NCI-H1436 treated with DMSO at 0.1 percent for 48 hours (cell line): ENCODE data around the gene CRIP2.

Experiments
- DNase-seq: peaks from one replicate; lab custom pipeline; 2025; lab: John Stamatoyannopoulos, UW

Gene CRIP2

DNA sequence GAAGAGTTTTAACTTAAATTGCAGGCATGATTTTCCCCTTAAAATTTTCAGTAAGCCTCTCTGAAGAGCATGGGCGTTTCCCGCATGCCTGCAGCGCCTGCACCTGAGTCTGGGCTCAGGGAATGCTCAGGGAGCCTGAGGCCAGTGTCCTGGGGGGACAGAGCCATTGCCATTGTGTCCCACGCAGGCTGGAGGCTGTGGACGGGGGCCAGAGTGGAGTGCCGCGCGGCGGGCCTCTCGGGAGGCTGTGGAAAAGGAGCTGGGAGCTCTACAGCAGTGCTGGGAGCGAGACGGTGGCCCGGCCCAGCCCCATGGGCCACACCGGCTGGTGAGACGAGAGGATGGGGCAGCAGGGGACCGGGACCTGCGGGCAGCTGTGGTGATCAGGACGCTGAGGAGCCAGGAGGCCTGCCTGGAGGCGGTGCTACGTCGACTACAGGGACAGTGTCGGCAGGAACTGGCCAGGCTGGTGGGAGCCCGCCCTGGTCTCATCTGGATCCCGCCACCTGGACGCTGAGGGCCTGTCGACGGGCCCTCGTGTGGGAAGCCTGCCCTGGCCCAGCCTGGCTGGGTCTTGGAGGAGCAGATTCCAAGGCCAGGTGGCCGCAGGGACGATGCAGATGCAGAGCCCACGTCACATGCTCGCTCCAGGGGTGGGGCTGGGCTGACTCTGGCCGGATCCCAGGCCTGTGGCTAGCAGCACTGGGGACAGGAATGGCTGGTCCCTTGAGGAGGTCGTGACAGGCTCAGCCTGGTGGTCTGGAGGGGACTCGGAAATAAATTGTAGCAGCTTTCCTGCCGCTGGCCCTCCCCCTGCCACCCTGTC lies 24.0 kb downstream of the CRIP2 start:
- no peak for DNase-seq

DNA sequence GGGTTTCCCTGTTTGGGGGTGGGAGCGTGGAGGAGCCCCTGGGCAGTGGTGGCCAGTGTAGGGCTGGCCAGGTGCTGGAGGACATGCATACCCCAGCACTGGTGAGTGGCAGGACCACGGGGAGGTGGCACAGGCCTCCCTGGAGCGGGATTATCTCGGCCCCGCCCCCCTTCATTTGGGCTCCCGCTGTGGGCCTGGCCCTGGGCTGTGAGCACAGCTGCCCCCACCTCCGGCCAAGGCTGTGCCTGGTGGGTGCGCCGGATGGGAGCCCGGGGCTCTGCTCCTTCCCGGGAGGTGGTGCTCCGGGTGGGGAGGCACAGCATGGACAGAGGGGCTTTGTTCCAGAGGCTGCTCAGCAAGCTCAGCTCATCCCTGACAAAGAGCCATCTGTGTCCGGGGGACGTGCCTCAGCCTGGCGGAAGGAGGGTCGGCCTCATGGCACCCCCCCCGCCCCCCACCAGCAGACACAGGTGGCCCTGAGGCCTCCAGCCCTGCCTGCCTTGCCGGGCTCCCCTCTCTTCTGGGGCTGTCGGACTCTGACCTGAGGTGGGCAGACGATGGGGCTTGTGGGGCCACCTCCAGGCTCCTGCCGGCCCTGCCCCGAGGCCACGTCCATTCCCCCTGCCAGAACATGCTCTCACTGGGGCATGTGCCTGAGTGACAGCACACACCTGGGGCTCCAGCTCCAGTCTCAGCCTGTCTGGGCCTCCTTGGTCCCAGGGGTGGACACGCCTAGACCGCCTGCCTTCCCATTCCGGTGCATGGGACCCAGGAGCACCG lies 24.8 kb downstream of the CRIP2 start:
- DNase-seq = no peak

- no peak for DNase-seq
These were observed 25.6 kb downstream of the CRIP2 start for GRCh38 chr14:105500036-105500725.

DNA sequence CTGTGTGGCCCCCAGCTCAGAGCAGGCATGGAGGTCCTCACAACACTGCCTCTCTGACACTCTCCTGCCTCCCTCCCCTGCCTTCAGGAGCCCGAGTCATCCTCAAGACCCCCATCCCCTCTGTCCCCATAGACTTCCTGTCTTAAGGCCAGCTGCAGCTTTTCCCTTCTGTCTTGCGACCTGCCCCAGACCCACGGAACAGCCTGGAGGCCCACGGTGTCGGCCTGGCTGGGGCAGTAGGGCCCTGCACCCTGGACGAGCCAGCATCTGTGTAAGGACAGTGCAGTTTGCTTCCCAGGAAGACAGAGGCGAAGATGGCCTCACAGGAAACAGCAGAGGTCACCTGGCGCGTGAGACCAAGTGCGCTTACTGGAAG lies 26.1 kb downstream of the CRIP2 start:
- no peak for DNase-seq

- DNase-seq = no peak
These were observed 27.1 kb downstream of the CRIP2 start for GRCh38 chr14:105501504-105502291.

GRCh38 chr14:105502446-105503295 lies 28.1 kb downstream of the CRIP2 start:
- DNase-seq = no peak

GRCh38 chr14:105503296-105503640 lies 28.6 kb downstream of the CRIP2 start:
- no peak for DNase-seq

- DNase-seq = no peak
These were observed 29.5 kb downstream of the CRIP2 start for GRCh38 chr14:105503935-105504692.

- no peak for DNase-seq
These were observed 30.5 kb downstream of the CRIP2 start for GRCh38 chr14:105505101-105505500.

DNA sequence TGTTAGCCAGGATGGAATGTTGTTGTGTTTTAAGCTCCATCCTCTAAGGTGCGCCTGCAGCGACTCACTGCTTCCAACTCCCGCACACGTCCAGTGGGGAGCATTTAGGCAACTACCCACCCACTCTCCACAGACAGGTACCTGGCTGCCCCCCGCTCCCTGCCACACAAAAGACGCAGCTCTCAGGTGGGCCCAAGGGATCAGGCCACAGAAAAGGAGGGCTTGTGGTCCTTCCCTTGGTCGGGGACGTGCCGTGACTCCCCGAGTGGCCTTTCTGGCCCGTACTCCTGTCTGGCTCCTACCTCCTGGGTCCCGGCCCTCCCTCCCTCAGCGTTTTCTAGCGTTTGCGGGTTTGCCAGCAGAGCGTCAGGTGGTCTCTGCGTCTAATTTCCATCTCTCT lies 32.6 kb downstream of the CRIP2 start:
- DNase-seq = no peak

DNA sequence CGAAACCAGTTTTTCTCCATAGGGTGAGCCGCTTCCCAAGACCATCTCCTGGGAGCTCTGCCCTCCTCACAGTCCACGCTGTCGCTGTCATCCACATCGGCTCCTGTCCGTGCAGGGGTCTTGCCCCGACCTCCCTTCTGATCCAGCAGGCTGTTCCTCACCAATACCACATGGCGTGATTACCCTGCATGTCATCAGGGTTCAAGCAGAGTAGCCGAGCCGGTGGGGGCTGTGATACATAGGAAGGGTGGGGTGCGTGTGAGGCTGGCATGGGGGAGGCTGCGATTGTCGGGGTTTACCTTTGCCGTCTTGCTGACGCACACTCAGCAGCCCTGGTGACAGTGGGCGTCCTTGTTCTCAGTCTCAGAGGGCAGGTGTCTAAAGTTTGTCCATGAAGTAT lies 33.4 kb downstream of the CRIP2 start:
- DNase-seq = no peak

DNA sequence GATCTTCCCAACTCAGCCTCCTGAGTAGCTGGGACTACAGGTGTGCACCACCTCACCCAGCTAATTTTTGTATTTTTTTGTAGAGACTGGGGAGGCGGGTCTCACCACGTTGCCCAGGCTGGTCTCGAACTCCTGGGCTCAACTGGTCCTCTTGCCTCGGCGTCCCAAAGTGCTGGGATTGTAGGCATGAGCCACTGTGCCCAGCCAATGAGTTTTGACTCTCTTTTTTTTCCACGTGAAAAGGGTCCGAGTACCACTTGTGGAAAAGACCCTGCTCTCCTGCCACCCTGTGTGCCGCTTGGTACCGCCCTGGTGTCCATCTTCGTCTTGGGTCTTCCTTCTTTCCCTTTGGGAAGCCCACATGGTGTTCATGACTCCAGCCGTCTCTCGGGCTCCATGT lies 34.0 kb downstream of the CRIP2 start:
- no peak for DNase-seq

GRCh38 chr14:105517096-105517495 lies 42.5 kb downstream of the CRIP2 start:
- no peak for DNase-seq

GRCh38 chr14:105519946-105520698 lies 45.5 kb downstream of the CRIP2 start:
- no peak for DNase-seq

DNA sequence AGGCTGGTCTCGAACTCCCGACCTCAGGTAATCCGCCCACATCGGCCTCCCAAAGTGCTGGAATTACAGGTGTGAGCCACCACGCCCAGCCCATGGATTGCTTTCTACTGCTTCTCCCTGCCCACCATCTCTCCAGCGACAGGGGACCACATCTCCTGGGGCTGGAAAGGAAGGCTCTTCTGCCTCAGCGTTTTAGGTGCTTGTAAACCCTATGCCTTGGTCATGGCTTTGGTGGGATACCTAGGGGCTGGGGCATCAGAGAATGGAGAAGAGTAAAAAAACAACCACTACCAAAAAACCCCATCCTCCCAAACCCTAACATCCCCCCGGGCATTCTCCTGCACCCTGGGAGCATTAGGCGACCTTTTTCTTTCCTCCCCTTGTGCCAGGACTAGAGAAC lies 50.7 kb downstream of the CRIP2 start:
- no peak for DNase-seq

GRCh38 chr14:105525861-105526775 lies 51.5 kb downstream of the CRIP2 start, which contains the start of gene TMEM121:
Gene TMEM121 (plus strand): TSS chr14:105526583. CDS start chr14:105528835, 2,252 bp downstream.
- DNase-seq = no peak

DNA sequence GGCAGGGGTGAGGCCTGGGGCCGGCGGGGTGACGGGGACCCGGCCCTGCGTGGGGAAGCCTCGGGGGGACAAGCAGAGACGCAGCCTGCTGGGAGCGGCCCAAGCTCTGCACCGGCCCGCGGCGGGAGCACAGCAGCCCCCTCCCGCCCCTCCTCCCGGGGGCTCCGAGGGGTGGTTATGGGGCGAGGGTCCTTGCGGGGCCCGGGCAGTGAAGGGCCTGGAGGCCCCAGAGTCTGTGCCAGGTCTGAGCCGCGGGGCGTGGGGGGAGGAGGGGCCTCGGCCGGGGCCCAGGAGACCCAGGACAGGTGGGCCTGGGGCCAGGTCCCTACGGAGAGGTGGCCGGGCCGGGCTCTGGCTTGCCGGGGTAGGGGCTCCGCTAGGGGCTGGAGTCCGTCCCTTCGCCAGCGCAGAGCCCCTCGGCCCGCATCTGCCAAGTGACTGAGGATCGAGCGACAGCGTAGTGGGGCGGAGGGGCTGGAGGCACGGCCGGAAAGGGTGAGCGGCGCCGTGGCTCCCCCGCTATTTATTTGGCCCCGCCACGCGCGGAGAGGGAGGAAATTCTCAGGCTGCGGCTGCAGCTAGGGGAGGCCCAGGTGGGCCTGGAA lies 52.3 kb downstream of the CRIP2 start:
- DNase-seq = no peak

DNA sequence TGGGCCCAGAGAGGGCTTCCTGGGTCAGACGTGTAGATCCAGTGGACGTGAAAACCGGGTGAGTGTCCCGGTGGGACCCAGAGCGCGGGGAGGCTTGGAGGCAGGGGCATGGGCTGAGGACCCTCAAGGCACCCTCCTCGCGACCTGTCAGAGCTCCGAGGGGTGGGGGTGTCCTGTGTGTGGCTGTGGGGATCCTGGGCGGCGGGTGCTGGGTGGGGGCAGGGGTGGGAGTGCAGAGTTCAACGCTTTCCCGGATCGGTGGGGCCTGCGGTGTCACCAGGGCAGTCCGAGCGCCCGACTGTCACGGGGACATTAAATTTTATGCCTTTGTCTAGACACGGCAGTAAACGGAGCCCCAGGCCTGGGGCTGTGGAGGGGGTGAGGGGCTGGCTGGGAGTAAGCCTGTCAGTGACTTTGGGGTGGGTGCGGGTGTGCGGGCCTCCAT lies 52.8 kb downstream of the CRIP2 start:
- no peak for DNase-seq
